Bronchial epithelial cell (primary cell): ENCODE results near the gene FHIT. TPM values are rescaled to one million over a fixed set of nuclear protein-coding genes. Genes with fewer than 3 reads are reported as not detected.

Experiments
- DNase-seq: peaks from one replicate; pipeline ENCODE4 v3.0.0-alpha.2; 2010; ENCODE audit warnings: low read depth
- FAIRE-seq: peaks from 2 replicates; lab custom pipeline; 2011; peaks lifted over from hg19 to GRCh38; lab: Jason Lieb, UNC
- H3K27me3 ChIP-seq: 2 replicates; pipeline ENCODE4 v1.5.1; 2011; ENCODE audit warnings: low read length; ENCODE audit not compliant: control insufficient read depth, insufficient read depth
- H3K36me3 ChIP-seq: 2 replicates; pipeline ENCODE4 v1.5.1; 2011; ENCODE audit warnings: low read length; ENCODE audit not compliant: control insufficient read depth, insufficient read depth
- H3K4me3 ChIP-seq: 2 replicates; pipeline ENCODE4 v1.5.1; 2011; ENCODE audit warnings: mild to moderate bottlenecking, low read depth, low read length, control low read depth
- CTCF ChIP-seq: IDR thresholded peaks from 2 replicates; pipeline ENCODE4 v1.5.1; 2011; ENCODE audit warnings: mild to moderate bottlenecking, moderate library complexity, low read length, control low read depth, inconsistent platforms; ENCODE audit not compliant: insufficient read depth, severe bottlenecking
- total RNA-seq: library from RNA; depleted of rRNA; stranded (reverse); fragments of >200 nt; gene quantifications from 2 replicates; pipeline ENCODE4 v1.2.1, GENCODE V29; 2014

The FHIT gene
- total RNA-seq, 1 donor from 2014 or later = 1.6 TPM

- DNase-seq (no peak), FAIRE-seq (no peak)
- H3K4me3 ChIP-seq = no peak overlapping the region
- TF ChIP-seq CTCF = no peak
- H3K36me3 ChIP-seq = no peaks in the 10 kb centered on the region
- no peaks in the 10 kb centered on the region for H3K27me3 ChIP-seq
Observed at GRCh38 chr3:60313231-60313798, 937.9 kb downstream of the FHIT start.

GRCh38 chr3:60309539-60310268 lies 941.5 kb downstream of the FHIT start:
- no peak overlapping the region for H3K4me3 ChIP-seq
- DNase-seq (no peak), FAIRE-seq (no peak)
- no peaks in the 10 kb centered on the region for H3K27me3 ChIP-seq
- H3K36me3 ChIP-seq = no peaks in the 10 kb centered on the region
- TF ChIP-seq CTCF = no peak

GRCh38 chr3:60308808-60309207 lies 942.4 kb downstream of the FHIT start:
- no peaks in the 10 kb centered on the region for H3K36me3 ChIP-seq
- H3K27me3 ChIP-seq = no peaks in the 10 kb centered on the region
- H3K4me3 ChIP-seq = no peak overlapping the region
- DNase-seq (no peak), FAIRE-seq (no peak)
- no peak for TF ChIP-seq CTCF

- Histone ChIP-seq H3K27me3 (no peaks in the 10 kb centered on the region), H3K36me3 (no peaks in the 10 kb centered on the region), H3K4me3 (no peak overlapping the region)
- DNase-seq = no peak
- FAIRE-seq = no peak
- no peak for TF ChIP-seq CTCF
Observed at GRCh38 chr3:60307562-60308199, 943.6 kb downstream of the FHIT start.

- H3K27me3 ChIP-seq = no peaks in the 10 kb centered on the region
- FAIRE-seq (no peak), DNase-seq (no peak)
- H3K4me3 ChIP-seq = no peak overlapping the region
- H3K36me3 ChIP-seq = no peaks in the 10 kb centered on the region
- TF ChIP-seq CTCF = no peak
Observed at GRCh38 chr3:60304112-60304511, 947.1 kb downstream of the FHIT start.
